ENCODE results near the gene SLC12A2. TPM values are rescaled to one million over a fixed set of nuclear protein-coding genes. Genes with fewer than 3 reads are reported as not detected.

The SLC12A2 gene
- total RNA-seq, 4 donors from 2014 or later, result 21.9 to 78.6 (median 22.2) TPM

GRCh38 chr5:128105203-128105602 is 21.6 kb downstream of the SLC12A2 start:
- H3K4me1 ChIP-seq, result no peaks in the 10 kb centered on the region
- no peaks in the 10 kb centered on the region for H3K9me3 ChIP-seq
- TF ChIP-seq POLR2A (IDR thresholded peaks at IDR 0.05) (no peak), CTCF (IDR thresholded peaks at IDR 0.05) (no peak)
- intact Hi-C loops (cut with DNase I; ENCODE audit: low total_unique reads), result no loop called here
- no peak overlapping the region for H3K27ac ChIP-seq
- no peak for DNase-seq
- H3K36me3 ChIP-seq, result no peaks in the 10 kb centered on the region
- no peaks in the 10 kb centered on the region for H3K27me3 ChIP-seq
- no peak overlapping the region for H3K4me3 ChIP-seq

- H3K27me3 ChIP-seq, result no peaks in the 10 kb centered on the region
- no peak for DNase-seq
- no peaks in the 10 kb centered on the region for H3K4me1 ChIP-seq
- H3K4me3 ChIP-seq, result no peak overlapping the region
- H3K9me3 ChIP-seq, result no peaks in the 10 kb centered on the region
- intact Hi-C loops (cut with DNase I; ENCODE audit: low total_unique reads), result no loop called here
- no peaks in the 10 kb centered on the region for H3K36me3 ChIP-seq
- H3K27ac ChIP-seq, result no peak overlapping the region
- no peak for TF ChIP-seq POLR2A (IDR thresholded peaks at IDR 0.05)
- no peak for TF ChIP-seq CTCF (IDR thresholded peaks at IDR 0.05)
Measured at GRCh38 chr5:128109138-128109537, 25.6 kb downstream of the SLC12A2 start.

- no peak overlapping the region for H3K27ac ChIP-seq
- H3K9me3 ChIP-seq, result no peaks in the 10 kb centered on the region
- no peak for DNase-seq
- no peak for TF ChIP-seq POLR2A (IDR thresholded peaks at IDR 0.05)
- no peak for TF ChIP-seq CTCF (IDR thresholded peaks at IDR 0.05)
- no peaks in the 10 kb centered on the region for H3K4me1 ChIP-seq
- no peak overlapping the region for H3K4me3 ChIP-seq
- intact Hi-C loops (cut with DNase I; ENCODE audit: low total_unique reads), result no loop called here
- no peaks in the 10 kb centered on the region for H3K27me3 ChIP-seq
- no peaks in the 10 kb centered on the region for H3K36me3 ChIP-seq
Measured at GRCh38 chr5:128109766-128110165, 26.2 kb downstream of the SLC12A2 start.

- no peak overlapping the region for H3K27ac ChIP-seq
- H3K27me3 ChIP-seq, result no peaks in the 10 kb centered on the region
- TF ChIP-seq CTCF (IDR thresholded peaks at IDR 0.05), result no peak
- no peak for TF ChIP-seq POLR2A (IDR thresholded peaks at IDR 0.05)
Measured at GRCh38 chr5:128111818-128112448, 28.4 kb downstream of the SLC12A2 start.

GRCh38 chr5:128116445-128116844 is 32.9 kb downstream of the SLC12A2 start:
- Histone ChIP-seq H3K36me3 (no peaks in the 10 kb centered on the region), H3K4me3 (no peak overlapping the region), H3K9me3 (no peaks in the 10 kb centered on the region), H3K27me3 (no peaks in the 10 kb centered on the region), H3K4me1 (no peaks in the 10 kb centered on the region), H3K27ac (no peak overlapping the region)
- DNase-seq, result no peak
- no peak for TF ChIP-seq CTCF (IDR thresholded peaks at IDR 0.05)
- no peak for TF ChIP-seq POLR2A (IDR thresholded peaks at IDR 0.05)
- intact Hi-C loops (cut with DNase I; ENCODE audit: low total_unique reads), result no loop called here

More at GRCh38 chr5:128111818-128112448, 28.4 kb downstream of the SLC12A2 start:
- H3K4me1 ChIP-seq, result no peaks in the 10 kb centered on the region
- no peak overlapping the region for H3K4me3 ChIP-seq
- H3K36me3 ChIP-seq, result no peaks in the 10 kb centered on the region
- no peaks in the 10 kb centered on the region for H3K9me3 ChIP-seq
- intact Hi-C loops (cut with DNase I; ENCODE audit: low total_unique reads), result no loop called here
- no peak for DNase-seq

All from uterus (tissue), 4 donors.